Stimulated activated CD4-positive, alpha-beta T cell treated with anti-CD3 and anti-CD28 coated beads, Interleukin-4, amount 100 ng/mL, for 4 hours (primary cell): ENCODE data around the gene XPNPEP1.
A peak's percentile ranks its signal among the peaks of the same experiment; 100 is the strongest.

Experiments
- DNase-seq, 2 experiments: peaks; one replicate each; pipeline ENCODE4 v3.0.0-alpha.2; 2020

The XPNPEP1 gene

DNA sequence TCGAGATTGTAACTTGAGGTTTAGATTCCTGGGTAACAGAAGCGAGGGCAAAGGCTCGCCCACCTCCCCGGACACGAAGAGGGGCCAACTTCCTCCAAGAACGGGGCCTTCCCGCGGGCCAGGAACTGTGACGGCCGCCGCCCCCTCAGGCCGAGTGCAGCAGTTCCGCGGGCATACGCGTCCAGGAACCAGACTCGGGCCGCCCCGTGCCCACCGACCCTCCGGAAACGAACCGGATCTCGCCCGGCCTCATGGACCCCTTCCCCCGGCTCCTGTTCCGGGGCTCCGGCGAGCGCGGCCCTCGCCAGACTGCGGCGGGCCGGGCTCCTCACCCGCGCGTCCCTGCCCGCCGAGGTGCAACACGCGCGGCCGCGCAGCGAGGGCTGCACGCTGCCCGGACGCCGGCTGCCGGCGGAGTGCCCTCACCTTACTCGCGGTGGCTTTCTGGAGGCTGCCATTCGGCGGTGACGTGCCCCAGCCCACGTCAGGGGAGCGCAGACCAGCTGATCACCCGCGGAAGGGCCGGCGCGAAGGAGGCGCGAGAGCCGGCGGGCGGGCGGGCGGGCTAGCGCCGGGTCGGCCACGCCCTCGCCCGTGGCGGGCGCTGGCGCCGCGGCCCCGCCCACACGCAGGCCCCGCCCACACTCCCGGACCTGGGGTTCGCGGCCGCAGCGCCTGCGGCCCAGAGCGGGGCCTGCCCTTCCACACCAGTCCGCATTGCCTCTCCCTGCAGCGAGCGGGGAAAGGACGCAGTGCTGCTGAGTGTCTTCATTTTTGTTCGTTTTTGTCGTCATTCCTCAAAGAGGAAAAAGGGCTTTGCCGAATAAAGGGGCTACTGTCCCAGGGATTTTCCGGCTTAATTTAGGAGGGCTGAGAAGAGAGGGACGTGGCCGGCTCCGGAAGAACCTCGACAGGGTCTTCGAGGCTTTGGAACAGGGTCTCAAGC is at the start of gene XPNPEP1:
Gene XPNPEP1, minus strand, starts transcription at position 536 of the 946 bp plus-strand sequence. Its CDS starts 78 bp downstream, at position 458.
- DNase-seq, result peak; percentile 72 to 78

DNA sequence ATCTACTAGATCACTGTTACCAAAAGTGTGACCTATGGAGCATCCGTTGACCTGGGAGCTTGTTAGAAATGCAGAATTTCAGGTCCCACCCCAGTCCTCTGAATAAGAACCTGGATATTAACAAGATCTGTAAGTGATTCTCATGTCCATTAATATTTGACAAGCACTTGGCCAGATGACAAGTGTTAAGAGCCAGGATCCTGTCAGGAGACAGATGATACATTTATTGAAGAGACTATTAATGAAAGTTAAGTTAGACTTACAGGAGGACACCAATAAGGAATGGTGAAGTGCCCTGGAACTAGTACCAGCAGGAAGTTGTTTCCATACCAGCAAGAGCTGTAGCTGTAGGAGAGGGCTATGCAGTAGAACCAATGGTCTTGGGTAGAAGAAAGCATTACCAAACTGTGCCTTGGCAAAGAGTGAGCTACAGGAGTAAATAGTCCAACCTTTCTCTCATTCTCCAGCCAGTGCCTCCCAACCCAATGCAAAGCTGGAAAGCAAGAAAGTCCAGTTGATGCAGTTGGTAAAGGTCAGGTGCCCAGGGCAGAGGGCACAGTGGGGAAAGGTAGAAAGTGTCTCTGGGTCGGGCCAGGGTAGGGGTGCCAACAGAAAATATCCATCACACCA is 49.2 kb upstream of the XPNPEP1 start:
- no peak for DNase-seq

DNA sequence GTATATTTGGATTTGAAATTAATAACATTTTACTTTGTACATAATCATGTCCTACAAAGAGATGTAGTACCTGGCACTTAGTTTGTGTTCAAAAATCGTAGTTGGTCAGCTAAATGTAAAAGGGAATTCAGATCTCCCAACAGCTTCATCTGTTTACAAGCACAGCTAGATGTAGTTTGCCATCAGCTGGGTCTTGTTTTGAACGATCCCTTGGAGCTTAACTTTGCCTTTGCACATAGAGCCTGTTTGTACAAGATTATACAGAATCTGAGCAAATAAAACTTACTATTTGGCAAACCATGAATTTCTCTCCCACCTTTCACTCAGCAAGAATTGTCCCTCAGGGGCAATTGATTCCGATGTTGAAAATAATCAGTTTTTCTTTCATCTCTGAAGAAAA is 48.3 kb upstream of the XPNPEP1 start:
- DNase-seq, result no peak

DNA sequence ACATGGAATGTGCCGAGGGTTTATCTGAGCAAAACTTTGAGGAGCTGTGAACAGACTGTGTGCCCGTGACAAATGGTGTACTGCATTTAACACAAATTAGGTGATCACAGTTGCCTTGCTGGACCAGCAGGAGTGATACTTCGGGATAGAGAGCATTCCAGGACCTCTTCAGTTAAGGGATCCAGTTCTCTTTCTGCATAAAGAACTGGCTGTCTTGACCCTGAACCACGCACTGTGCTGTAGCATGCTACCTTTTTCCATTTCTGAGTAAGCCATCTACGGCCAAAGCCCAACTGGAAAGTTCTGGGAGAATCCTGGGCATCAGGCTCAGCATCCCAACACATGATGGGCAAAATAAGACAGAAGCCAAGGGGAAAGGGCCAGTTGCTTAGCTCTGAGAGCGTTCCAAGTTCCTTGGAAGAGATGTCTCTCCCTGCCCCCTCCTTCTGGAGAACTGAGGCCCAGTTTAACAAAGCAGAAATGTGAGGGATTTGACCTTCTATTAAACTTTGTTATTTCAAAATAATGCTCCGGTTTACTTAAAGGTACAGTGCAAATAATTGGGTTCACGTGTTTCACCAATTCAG is 46.5 kb upstream of the XPNPEP1 start:
- DNase-seq, result no peak

DNA sequence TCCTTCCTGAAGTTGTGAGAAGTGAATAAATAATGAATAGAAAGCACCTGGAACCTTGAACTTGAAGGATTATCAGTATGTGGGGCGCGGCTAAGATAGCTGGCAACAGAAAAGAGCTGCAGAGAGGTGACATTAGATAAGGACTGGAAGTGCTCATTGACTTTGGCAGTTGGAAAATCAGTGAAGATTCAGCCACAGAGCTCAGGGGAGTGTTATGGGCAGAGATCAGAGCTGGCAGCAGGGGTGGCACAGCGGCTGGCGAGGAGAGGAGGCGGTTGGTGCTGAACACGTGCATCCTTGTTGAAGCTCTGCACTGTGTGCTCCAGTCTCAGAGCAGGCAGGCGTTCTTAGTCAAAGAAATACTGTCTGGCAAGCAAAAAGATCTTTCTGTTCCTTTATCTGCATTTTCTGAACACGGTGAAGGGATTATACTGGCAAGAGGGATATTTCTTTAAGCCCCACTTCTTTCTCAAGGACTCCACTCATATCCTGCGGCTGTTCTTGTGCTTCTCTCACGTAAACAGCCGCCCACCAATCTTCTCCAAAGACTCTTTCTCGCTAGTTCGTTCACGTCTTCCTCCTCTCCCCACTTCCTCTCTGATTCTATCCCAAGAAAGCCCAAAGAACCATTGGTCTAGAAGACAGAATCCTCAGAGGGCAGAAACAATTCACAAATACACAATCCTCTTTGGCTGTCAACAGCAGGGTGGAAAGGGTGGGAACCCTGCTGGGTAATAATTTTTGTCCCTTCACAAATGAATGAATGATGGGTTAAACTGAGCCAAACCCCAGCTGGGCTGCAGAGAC is 45.8 kb upstream of the XPNPEP1 start:
- no peak for DNase-seq

DNA sequence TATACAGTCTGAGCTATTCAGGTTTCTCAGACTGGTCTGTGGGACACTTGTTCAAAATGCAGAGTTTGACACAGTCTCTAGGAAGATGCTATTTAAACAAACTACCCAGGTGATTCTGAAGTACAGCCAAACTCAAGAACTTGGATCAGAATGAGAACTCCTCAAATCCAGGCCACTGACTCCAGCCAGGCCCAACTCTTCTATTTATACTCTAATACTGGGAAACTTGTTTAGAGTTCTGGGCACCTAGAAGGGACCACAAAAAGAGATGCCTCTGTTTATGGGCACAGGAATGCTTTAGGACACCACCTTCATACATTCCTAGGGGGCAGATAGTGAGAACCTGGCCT is 44.4 kb upstream of the XPNPEP1 start:
- no peak for DNase-seq

DNA sequence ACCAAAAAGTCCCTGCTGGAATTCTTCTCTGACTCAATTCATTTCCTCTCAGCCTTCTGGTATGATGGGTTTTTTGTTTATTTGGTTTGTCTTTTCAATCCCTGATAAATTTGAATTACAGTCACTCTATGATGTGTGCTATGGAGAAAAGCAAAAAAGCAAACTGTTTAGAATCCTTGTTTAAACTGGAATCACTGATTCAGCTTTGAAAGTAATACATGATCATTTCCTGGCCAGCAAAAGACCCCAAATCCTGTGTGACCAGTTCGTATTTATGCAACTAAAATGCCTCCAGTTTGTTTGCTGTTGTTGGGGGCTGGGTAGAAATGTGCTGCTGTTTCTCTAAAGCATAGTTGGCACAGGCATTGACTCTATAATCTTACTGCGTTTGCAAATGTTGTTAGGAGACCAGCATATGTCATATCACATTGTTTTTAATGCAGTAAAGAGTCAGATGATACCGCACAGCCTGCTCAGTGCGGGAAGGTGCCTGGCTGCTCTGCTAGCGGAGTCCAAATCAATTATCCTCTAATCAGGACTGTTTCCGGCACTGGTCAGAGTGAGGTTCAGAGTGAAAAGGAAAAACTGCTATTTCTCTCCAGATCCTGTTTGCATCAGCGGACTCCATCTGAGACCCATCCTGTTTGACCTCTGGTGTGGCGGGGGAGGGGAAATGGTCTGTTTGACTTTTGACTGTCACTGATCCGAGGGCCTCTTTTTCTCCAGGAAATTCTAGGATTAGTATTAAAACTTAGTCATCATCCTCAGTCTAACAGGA is 43.8 kb upstream of the XPNPEP1 start:
- no peak for DNase-seq

DNA sequence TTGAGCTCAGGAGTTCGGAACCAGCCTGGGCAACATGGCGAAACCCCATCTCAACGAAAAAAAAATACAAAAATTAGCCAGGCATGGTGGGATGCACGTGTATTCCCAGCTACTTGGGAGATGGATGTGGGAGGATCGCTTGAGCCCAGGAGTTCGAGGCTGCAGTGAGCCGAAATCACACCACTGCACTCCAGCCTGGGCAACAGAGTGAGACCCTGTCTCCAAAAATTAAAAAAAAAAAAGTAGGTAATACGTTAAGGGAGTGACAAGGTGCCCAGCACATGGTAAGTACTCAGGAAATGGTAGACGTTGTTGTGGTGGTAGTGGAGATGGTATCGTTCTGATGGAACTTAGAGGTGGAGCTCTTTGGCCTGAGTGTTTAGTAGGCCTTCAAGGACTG is 41.0 kb upstream of the XPNPEP1 start:
- no peak for DNase-seq

DNA sequence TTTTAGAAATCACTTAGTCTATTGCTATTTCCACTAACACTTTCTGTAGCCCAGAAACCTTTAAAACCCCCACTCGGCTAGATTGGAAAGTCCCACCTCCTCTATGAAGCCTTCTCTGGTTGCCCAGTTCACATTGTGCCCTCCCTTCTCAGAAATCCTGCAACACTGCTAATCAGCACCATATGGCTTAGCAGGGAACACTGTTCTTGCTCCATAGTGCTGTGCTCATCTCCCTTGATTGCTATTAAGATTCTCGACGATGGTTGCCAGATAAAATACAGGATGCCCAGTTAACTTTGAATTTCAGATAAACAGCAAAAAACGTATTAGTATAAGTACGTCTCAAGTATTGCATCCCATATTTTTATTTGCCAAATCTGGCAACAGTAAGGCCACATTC is 40.1 kb upstream of the XPNPEP1 start:
- DNase-seq, result no peak

DNA sequence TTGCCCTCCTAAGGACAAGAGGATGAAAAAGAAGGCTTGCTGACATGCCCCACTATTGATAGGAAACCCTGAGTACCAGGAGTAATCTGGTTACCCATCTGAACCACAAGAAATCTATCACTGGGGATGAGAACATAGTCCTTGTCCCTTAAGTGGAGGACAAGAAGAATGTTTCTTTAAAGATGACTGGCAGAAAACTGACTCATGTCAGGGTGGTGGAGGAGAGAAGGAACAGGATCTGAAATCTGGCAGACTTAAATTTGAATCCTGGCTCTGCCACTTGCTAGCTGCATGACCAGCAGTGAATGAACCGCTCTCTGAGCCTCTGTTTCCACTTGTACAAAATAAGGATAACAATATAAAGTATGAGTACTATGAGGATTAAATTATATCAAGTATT is 38.9 kb upstream of the XPNPEP1 start:
- DNase-seq, result no peak

DNA sequence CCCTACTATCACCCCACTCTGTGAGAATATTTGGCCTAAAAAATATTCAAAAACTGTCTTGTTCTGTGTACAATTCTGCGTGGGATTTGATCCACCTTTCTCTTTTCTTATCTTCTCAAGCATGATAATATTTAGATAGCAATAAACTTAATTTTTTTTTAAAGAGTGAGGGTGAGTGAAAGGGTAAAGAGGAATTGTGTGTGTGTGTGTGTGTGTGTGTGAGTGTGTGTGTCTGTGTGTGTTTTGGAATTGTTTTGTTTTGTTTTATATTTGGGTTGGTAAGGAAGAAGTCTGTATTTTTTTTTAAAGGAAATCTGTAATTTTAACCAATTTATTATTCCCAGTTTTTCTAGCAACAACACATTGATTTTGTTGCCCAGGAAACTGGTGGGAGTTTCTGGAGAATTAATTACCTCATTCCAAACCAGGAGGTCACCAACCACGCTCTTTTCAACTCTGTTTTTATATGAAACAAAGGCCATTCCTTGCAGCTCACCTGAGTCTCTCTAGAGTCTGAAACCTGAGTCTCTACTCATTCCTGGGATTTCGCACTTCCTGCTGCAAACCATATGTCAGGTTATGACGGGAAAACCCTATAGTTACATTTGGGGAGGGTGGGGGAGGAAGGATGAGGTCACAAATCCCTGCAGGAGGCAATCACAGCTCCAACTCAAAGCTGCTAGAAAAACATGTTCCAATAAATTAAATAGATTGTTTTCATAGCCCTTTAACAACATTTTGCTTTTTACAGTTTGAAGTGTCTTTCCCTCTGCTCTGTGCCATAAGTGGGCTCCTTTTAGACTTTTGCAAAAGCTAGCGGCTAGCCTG is 38.1 kb upstream of the XPNPEP1 start:
- no peak for DNase-seq

DNA sequence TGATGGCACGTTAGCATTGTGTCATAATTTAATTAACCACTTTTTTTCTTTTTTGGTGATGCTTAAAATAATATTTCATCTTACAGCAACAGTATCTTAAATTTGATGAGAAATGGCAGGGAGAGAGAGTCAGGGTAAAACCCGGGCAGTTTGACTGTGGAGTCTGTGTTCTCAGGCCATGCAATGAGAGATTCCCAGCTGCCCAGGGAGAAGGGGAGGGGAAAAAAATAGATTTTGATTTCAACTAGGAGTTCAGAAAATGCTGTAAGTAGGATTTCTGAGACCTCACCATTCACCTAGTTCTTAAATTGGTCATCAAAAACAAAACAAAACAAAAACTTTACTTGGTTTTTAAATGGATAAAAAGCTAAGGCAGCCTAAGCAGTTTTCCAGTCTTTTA is 37.4 kb upstream of the XPNPEP1 start:
- DNase-seq, result no peak

DNA sequence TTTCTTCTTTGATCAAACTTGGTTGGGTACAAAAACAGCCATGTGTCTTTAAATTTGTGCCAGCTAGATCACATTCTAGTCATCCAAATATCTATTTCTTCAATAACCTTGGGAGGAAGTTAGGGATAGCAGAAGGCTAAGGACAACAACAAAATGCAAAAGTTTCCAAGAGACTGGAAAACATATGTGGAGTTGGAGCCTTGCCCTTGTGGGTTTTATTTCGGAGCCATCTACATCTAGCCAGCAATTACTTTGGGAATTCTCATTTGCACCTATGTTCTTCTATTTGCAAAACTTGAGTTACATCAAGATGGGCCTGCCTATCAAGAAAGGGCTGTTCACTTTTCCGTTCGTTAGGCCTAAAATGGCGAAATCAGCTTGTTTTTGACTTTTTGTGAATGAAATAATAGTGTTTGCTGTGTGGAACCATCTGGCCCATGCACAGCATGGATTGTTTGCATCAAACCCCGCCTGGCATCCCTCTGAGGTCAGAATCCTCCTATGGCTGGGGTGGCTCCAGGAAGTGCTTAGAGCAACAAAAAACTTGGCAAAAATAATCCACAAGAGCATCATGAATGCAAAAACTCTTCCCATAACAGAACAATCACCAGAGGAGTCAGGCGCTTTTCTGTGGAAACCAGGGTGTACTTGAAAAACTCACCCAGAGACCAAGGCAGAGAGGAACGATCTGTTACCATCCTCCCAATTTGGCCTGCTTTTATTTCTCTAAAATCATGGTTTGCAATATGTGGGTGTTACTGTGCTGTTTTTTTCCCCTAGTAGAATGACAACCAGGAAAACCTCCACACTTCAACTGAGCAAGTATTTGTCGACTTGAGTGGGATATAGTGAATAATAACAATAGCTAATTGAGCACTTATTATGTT is 36.2 kb upstream of the XPNPEP1 start:
- no peak for DNase-seq

DNA sequence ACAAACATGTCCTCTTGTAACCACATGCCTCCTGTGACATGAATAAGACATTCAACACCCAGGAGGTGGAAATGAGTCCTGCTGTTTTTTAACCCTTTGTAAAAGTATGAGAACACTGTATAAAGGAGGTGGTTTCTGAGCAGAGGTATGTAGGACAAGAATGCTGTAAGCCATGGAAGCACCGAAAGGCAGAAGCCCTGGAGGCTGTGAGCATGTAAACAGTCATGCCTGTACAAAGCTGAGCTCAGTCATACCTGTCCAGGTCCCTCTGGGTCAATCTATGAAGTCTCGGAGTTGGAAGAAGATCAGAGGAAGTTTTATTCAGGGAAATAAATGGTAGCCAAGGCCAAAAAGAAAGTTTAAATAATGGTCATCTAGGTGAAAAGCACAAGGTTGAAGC is 34.7 kb upstream of the XPNPEP1 start:
- no peak for DNase-seq

DNA sequence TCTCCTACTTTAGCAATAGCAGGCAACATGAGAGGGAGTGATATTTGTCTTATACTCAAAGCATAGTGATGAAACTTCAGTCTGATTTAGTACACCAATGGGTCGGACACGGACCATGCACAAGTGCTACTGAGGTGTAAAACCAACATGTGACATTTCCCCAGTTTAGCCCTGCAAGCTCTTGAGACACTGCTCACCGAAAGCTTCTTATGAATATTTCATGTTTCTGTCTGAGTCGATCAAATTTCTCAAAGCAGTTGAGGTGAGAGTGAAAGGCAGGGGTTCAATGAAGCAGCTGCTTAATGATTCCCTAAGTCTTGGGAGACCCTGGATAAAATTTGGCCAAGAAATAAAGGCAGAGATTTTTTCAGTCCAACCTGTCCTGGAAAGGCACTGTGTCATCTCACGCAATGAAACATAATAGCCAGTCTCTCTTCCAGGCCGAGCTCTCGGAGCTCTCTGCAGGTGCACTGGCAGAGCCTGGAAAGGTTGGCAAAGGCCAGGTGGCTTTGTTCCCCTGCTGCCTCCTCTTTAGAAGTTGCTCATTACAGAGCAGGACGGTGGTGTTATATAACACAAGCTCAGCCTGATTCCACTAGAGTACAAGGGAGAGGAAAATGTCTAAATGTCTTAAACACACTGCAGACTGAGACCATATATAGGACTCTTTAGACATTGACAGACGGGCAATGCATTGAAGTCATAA is 33.9 kb upstream of the XPNPEP1 start:
- no peak for DNase-seq

DNA sequence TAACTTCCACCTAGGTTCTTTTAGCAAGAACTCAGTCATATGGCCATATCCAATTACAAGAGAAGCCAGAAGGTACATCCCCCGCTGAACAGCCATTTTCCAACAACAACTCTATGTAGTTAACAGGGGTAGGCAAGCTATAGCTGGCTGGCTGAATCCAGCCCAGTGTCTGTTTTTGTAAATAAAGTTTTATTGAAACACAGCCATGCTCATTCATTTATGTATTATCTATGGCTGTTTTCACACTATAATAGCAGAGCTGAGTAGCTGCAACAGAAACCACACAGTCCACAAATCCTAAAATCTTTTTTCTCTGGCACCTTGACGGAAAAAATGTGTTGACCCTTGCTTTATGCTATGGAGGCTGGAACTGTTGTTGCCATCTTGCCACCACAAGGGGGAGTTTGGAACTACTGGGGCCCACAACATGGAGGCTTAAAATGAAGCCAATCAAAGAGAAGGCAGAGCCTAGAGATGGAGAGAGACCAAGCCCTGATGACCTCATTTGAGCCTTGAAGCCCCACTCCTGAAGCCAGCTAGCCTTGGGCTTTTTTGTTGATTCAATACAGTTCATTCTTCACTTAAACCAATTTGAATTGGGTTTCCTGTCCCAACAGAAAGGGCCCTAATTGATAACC is 33.3 kb upstream of the XPNPEP1 start:
- DNase-seq, result peak in 1 of 2 experiments; percentile 12

DNA sequence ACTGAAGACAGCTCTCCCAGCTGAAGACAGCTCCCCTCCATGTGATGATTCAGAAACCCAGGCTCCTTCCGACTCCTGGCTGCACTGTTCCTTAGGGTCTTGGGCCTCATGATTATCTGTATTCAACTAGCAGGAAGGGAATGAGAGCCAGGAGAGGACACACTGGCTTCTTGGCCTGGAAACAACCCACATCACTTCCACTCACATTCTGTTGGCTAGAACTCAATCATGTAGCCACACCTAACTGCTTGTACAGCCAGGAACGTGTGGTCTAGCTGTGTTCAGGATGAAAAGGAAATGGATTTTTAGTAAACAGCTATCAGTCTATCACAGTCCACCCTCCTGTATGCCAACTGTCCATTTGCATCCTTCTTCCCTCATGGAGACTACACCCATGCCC is 30.5 kb upstream of the XPNPEP1 start:
- DNase-seq, result no peak

DNA sequence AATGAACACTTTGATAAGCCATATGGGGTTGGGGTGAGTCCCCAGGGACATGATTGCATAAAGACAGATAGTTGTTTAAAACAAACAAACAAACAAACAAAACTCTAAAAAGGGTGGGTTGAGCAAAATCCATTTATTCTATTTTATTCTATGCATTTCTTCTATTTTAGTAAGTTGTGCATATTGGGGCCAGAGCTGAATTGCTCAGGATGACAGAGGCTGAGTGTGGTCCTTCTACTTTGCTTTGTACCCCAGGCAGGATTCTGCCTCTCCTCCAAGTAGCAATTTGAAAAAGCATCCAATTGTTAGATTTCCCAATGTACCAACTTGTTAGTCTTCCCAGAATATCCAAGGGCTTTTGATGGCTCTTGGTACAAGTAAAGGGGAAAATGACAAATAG is 29.2 kb upstream of the XPNPEP1 start:
- DNase-seq, result no peak
